OCI-LY3 (cell line): ENCODE measurements around the gene SHROOM1.

Source experiments
- H2AFZ ChIP-seq: fragments of 200-600, 300-600 bp; shearing (Covaris generic); 2 replicates; pipeline ENCODE4 v1.6.0; 2014; ENCODE audit warnings: antibody characterized with exemption, low read depth, low read length
- H3K27ac ChIP-seq: fragments of 200-600, 300-600 bp; sonication (generic); 2 replicates; pipeline ENCODE4 v1.5.1; 2014; ENCODE audit warnings: mild to moderate bottlenecking, low read length, moderate library complexity, mixed read lengths
- H3K27me3 ChIP-seq: fragments of 200-600, 300-600 bp; sonication (generic); 2 replicates; pipeline ENCODE4 v1.6.1; 2014; ENCODE audit warnings: low read depth, low read length, mixed read lengths
- H3K36me3 ChIP-seq: fragments of 200-600, 300-600 bp; sonication (generic); replicated peaks from 2 replicates; pipeline ENCODE3; 2014; ENCODE audit warnings: low read depth, low read length, mixed read lengths
- H3K4me1 ChIP-seq: fragments of 300-600, 200-600 bp; sonication (generic); 2 replicates; pipeline ENCODE4 v1.6.1; 2014; ENCODE audit warnings: low read length, mixed read lengths
- H3K4me2 ChIP-seq: fragments of 200-600, 300-600 bp; sonication (generic); 2 replicates; pipeline ENCODE4 v1.6.1; 2014; ENCODE audit warnings: low read length, mixed read lengths
- H3K4me3 ChIP-seq: fragments of 300-600, 200-600 bp; sonication (generic); 2 replicates; pipeline ENCODE4 v1.5.1; 2014; ENCODE audit warnings: antibody characterized with exemption, mild to moderate bottlenecking, low read length, moderate library complexity
- H3K79me2 ChIP-seq: fragments of 300-600, 200-600 bp; shearing (Covaris generic); 2 replicates; pipeline ENCODE4 v1.6.1; 2014; ENCODE audit warnings: mild to moderate bottlenecking, low read length, mixed read lengths
- H3K9ac ChIP-seq: fragments of 300-600, 200-600 bp; shearing (Covaris generic); 2 replicates; pipeline ENCODE4 v1.6.0; 2014; ENCODE audit warnings: mild to moderate bottlenecking, low read length, moderate library complexity
- H3K9me3 ChIP-seq: fragments of 200-600, 300-600 bp; shearing (Covaris generic); 2 replicates; pipeline ENCODE4 v1.6.1; 2014; ENCODE audit warnings: low read length, mixed read lengths; ENCODE audit not compliant: insufficient read depth
- H4K20me1 ChIP-seq: fragments of 200-600, 300-600 bp; sonication (generic); 2 replicates; pipeline ENCODE4 v1.6.1; 2016; ENCODE audit warnings: low read length, mixed read lengths; ENCODE audit not compliant: insufficient read depth
- EZH2phosphoT487 ChIP-seq: fragments of 200-600 bp; shearing (Covaris generic); IDR thresholded peaks from 2 replicates; pipeline ENCODE4 v1.6.1; 2018; ENCODE audit warnings: antibody characterized with exemption, mixed run types, low read depth
- TF ChIP-seq, protein P1 (sequence below): fragments of 200-600, 300-600 bp; sonication (generic); IDR thresholded peaks from 2 replicates; pipeline ENCODE4 v1.5.1; 2014; ENCODE audit warnings: antibody characterized with exemption, low read length, low read depth

The SHROOM1 gene

DNA sequence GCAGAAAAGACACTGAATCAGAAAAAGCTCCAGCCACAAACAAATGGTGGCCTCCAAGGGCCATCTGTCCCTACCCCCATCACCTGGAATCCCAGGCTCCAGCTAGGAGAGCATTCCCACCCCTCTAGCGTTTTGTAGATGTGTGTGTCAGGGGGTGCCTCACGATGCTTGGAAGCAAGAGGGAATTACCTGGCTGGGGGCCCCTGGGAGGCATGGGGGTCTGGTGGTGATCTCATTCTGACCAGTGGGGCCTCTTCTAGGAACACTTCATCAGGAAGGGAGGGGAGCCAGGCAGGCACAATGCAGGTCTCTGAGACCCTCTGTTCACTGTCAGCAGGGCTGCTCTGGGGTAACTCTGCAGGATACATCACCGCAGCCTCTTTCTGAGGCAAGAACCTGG is 6.0 kb downstream of the SHROOM1 start:
- 0 out of 2 replicates have a peak, but pooled peaks cover 3% of the 10 kb centered on the region for H3K4me1 ChIP-seq
- H3K79me2 ChIP-seq, result no peaks in the 10 kb centered on the region
- H3K9me3 ChIP-seq, result no peaks in the 10 kb centered on the region
- no peak overlapping the region for H2AFZ ChIP-seq
- H4K20me1 ChIP-seq, result no peaks in the 10 kb centered on the region
- no peak overlapping the region for H3K9ac ChIP-seq
- no peaks in the 10 kb centered on the region for H3K27me3 ChIP-seq
- H3K36me3 ChIP-seq, result no peaks in the 10 kb centered on the region
- TF ChIP-seq EZH2phosphoT487, result no peak
- TF ChIP-seq, protein P1, sequence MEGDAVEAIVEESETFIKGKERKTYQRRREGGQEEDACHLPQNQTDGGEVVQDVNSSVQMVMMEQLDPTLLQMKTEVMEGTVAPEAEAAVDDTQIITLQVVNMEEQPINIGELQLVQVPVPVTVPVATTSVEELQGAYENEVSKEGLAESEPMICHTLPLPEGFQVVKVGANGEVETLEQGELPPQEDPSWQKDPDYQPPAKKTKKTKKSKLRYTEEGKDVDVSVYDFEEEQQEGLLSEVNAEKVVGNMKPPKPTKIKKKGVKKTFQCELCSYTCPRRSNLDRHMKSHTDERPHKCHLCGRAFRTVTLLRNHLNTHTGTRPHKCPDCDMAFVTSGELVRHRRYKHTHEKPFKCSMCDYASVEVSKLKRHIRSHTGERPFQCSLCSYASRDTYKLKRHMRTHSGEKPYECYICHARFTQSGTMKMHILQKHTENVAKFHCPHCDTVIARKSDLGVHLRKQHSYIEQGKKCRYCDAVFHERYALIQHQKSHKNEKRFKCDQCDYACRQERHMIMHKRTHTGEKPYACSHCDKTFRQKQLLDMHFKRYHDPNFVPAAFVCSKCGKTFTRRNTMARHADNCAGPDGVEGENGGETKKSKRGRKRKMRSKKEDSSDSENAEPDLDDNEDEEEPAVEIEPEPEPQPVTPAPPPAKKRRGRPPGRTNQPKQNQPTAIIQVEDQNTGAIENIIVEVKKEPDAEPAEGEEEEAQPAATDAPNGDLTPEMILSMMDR, result no peak
- no peak overlapping the region for H3K4me3 ChIP-seq
- no peak overlapping the region for H3K27ac ChIP-seq
- H3K4me2 ChIP-seq, result no peak overlapping the region

DNA sequence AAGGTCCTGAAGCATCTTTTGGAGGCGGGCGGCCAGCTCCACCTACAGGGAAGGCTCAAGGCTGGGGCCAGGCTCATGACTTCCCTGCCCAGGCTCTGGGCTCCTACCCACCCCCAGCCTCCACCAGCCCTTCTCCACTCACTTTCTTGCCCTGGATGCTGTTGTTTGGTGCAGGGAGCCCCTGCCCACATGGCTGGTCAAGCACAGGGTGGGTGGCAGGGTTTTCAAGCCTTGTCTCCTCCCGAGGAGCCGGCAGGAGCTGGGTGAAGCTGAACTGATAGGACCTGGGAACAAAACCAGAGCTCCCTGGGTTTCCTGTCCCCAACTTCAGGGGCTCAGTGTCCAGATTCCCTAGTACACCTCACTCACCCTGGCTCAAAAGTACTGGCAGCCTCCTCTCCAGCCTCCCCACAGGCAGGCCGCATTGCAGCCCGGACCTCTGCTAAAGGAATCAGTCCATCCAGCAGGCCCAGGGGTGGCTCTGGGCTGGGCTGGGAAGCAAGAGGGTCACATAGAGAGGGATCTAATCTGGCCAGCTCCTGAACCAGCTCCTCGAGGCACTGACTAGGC is 6.9 kb downstream of the SHROOM1 start:
- Histone ChIP-seq H3K27ac (no peak overlapping the region), H3K27me3 (no peaks in the 10 kb centered on the region), H4K20me1 (no peaks in the 10 kb centered on the region), H2AFZ (no peak overlapping the region), H3K79me2 (no peaks in the 10 kb centered on the region), H3K4me2 (no peak overlapping the region), H3K9ac (no peak overlapping the region), H3K4me1 (0 out of 2 replicates have a peak, but pooled peaks cover 6% of the 10 kb centered on the region), H3K4me3 (no peak overlapping the region), H3K9me3 (no peaks in the 10 kb centered on the region), H3K36me3 (no peaks in the 10 kb centered on the region)
- TF ChIP-seq EZH2phosphoT487, result no peak
- TF ChIP-seq, protein P1, result no peak

DNA sequence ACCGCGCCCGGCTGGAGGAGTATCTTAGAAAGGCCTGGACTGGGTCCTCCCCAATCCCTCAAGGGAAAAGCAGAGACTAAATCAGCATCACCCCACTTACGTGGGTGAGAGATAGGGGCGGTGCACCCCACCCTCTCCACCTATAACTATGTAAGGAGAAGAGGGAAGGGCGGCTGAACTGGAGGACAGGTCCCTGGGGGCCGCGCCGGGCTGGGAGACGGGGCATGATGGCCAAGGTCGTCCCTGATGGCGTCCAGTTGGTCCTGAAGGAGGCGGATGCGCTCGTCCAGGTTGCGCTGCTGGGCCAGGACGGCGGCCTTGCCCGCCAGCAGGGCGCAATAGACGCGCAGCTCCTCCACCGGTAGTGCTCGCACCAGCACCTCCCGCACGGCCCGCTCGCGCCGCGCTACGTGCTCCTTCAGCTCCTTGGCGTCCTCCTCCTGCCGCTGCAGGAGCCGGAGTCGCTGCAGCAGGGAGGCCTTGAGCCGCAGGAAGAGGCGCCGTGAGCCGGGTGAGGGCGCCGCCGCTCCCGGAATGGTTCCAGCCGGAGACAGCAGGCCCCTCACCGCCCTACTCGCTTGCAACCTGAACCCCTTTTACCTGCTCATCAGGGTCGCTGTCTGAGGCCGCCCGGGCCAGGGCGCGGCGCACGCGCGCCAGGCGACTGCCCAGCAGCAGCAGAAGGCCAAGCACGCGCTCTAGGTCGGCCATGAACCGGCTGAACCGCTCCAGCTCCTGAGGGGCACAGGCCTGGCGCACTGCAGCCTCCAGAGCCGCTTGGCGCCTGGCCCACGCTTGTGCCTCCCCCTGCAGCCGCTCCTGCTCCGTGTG is 7.6 kb downstream of the SHROOM1 start:
- Histone ChIP-seq H3K9ac (no peak overlapping the region), H3K4me2 (no peak overlapping the region), H3K36me3 (no peaks in the 10 kb centered on the region), H3K79me2 (no peaks in the 10 kb centered on the region), H2AFZ (no peak overlapping the region), H3K27ac (no peak overlapping the region), H3K27me3 (no peaks in the 10 kb centered on the region), H4K20me1 (no peaks in the 10 kb centered on the region), H3K9me3 (no peaks in the 10 kb centered on the region), H3K4me1 (0 out of 2 replicates have a peak, but pooled peaks cover 6% of the 10 kb centered on the region), H3K4me3 (no peak overlapping the region)
- no peak for TF ChIP-seq EZH2phosphoT487
- TF ChIP-seq, protein P1, result no peak

DNA sequence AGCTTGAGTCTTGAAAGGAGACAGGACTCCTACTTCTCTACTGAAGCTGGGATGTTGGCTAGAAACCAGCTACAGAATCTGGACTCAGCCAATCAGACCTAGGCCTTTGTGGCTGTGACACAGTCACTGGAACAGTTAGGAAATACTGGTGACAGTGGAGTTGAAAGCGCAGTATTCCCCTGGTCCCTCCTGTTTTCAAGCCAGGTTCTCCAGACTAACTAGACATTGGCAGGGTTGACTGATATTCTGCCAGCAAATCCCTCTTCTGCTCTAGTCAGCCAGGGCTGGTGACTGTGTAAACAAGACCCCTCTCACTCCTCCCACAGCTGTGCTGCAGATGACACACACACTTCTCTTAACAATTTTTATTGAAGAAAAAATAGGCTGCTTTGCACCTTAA is 8.7 kb downstream of the SHROOM1 start:
- no peaks in the 10 kb centered on the region for H3K36me3 ChIP-seq
- H3K4me3 ChIP-seq, result no peak overlapping the region
- no peak overlapping the region for H3K9ac ChIP-seq
- no peak overlapping the region for H2AFZ ChIP-seq
- H3K27me3 ChIP-seq, result no peaks in the 10 kb centered on the region
- H4K20me1 ChIP-seq, result no peaks in the 10 kb centered on the region
- no peak for TF ChIP-seq EZH2phosphoT487
- TF ChIP-seq, protein P1, result no peak
- 0 out of 2 replicates have a peak, but pooled peaks cover 6% of the 10 kb centered on the region for H3K4me1 ChIP-seq
- no peak overlapping the region for H3K4me2 ChIP-seq
- no peaks in the 10 kb centered on the region for H3K9me3 ChIP-seq
- H3K27ac ChIP-seq, result no peak overlapping the region
- H3K79me2 ChIP-seq, result no peaks in the 10 kb centered on the region
